GM12872 (cell line): Measurements from ENCODE around the gene RETREG1.

ENCODE experiments used
- TF ChIP-seq, protein P1 (sequence below): IDR thresholded peaks from 3 replicates; pipeline ENCODE4 v1.5.1; 2011; ENCODE audit warnings: low read depth, mild to moderate bottlenecking, low read length, moderate library complexity; ENCODE audit not compliant: insufficient read depth

Gene RETREG1

DNA sequence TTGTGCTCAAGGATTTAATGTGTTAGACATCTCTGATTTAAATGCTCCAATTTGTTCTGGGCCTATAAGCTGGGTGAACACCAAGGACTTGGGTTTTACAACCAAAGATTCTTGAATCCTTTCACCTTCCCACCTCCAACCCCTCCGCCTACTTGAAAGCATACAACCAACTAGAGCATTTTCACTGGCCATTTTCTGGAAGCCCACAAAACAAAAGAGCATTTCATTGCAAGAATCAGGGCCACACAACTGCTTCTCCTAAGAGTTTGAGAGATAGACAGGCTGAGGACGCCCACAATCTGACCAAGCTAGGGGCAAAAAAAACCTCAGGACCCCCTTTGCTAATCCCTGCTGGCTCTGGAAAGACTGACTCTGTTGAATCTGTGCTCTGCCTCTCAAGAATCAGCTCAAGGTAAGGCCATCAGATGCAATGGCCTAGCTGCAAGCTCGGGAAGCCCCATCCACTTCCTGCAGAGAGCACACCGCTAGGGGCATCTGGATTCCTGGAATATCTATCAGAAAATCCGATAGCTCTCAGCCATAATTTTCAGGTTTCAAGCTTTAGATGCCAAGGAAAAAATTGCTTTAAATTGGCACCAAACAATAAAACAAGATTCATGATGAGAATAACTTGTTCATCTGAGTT, 57.7 kb downstream of the RETREG1 start:
- TF ChIP-seq, protein P1, sequence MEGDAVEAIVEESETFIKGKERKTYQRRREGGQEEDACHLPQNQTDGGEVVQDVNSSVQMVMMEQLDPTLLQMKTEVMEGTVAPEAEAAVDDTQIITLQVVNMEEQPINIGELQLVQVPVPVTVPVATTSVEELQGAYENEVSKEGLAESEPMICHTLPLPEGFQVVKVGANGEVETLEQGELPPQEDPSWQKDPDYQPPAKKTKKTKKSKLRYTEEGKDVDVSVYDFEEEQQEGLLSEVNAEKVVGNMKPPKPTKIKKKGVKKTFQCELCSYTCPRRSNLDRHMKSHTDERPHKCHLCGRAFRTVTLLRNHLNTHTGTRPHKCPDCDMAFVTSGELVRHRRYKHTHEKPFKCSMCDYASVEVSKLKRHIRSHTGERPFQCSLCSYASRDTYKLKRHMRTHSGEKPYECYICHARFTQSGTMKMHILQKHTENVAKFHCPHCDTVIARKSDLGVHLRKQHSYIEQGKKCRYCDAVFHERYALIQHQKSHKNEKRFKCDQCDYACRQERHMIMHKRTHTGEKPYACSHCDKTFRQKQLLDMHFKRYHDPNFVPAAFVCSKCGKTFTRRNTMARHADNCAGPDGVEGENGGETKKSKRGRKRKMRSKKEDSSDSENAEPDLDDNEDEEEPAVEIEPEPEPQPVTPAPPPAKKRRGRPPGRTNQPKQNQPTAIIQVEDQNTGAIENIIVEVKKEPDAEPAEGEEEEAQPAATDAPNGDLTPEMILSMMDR, result no peak

DNA sequence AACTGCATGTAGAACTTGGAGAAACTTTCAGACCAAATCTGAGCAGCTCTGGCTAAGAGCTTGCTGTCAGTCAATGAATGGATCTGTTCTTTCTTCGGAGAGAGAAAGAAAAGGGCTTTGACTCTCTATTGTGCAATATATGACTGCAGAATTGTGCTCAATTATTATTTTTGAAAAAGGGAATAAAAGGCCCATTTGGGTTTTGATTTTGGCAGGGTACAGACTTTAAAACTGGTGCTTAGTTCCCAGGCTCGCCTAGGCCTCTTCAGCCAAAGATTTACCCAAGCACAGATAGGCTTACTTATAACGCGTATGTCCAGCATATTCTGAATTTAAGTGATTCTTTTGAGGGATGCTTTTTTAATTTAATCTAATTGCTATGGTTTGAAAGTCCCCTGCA, 59.3 kb downstream of the RETREG1 start:
- TF ChIP-seq, protein P1, result no peak

DNA sequence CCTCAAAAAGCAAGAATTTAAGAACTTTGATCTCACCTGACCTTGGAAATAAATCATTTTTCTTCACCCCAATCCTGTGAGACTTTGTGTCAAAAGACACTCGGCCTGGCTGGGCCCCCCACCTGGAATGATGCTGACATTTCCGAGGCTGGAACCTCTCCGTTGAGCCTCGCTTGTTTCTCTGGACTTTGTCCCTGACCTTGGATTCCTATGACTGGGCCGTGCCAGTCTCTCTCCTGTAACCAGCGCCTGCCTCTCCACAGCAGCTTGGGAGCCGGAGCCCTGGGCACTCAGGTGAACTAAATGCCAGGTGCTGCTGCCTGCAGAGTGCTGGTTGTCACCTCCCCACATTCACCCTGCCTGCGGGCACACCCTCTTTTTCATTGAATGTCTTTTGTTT, 62.7 kb downstream of the RETREG1 start:
- TF ChIP-seq, protein P1, result no peak

DNA sequence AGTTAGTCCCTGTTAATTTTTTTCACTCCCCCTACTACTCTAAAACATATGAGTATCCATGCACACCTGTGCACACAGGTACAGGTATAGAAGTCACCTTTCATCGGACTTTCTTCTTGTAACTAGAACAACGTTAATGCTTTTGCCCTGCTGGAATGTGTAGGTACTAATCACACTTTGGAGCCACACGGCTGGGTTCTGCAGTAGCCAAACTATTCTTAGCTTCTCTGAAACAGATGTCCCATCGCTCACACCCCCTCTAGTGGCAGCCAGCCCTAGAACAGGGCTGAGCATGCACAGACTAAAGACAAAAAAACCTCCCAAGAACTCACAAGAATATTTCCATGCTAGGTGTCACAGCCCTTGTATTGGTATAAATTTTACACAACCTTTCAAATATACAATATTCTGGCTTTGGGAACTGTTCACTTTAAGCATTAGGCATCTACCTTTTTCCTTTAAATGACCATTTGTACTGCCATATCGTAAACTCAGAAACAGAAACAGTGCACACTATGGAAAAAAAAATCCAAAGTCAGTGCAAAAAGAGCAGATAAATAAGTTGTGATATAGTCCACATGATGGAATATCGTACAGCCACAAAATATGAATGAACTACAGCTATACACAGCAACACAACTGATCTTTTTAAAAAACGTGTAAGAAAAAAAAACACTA, 64.0 kb downstream of the RETREG1 start:
- TF ChIP-seq, protein P1, result peak; percentile 88

DNA sequence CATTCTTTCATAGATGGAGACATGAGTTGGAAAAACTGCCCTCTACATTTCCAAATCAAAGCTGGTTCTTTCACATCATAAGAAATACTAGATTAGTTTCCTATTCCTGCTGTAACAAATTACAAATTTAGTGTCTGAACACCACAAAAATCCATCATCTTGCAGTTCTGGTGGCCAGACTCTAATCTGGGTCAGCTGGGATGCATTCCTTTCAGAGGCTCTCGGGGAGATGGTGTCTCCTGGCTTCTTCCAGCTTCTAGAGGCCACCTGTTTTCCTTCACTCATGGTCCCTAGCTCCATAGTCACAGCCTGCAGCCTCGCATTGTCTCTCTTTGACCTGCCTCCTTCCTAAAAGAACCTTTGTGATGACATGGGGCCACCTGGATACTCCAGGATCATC, 65.2 kb downstream of the RETREG1 start:
- TF ChIP-seq, protein P1, result no peak

DNA sequence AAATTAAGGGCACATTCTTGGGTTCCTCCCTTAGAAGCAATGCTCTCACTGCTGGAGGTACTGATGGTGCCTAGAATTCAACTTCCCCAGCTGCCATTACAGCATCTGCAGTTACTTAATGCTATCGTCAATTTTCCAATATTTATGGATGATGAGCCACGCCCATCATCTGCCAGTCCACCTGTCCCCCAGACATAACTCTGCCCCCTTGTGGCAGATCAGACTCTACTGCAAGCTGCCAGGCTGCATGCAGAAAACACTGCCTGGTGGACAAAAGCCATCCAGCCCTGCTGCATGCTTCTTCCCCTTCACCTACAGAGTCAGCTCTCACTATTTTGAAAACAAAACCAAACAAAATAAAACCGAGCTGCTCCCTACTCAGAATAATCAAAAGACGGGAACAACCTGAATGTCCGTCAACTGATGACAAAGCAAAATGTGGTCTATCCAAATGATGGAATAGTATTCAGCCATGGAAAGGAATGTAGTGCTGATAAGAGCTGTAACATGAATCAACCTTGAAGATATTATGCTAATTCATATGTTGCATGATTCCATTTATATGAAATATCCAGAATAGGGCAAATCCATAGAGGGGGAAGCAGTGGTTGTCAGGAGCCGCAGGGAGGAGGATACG, 66.4 kb downstream of the RETREG1 start:
- TF ChIP-seq, protein P1, result peak; percentile 92

DNA sequence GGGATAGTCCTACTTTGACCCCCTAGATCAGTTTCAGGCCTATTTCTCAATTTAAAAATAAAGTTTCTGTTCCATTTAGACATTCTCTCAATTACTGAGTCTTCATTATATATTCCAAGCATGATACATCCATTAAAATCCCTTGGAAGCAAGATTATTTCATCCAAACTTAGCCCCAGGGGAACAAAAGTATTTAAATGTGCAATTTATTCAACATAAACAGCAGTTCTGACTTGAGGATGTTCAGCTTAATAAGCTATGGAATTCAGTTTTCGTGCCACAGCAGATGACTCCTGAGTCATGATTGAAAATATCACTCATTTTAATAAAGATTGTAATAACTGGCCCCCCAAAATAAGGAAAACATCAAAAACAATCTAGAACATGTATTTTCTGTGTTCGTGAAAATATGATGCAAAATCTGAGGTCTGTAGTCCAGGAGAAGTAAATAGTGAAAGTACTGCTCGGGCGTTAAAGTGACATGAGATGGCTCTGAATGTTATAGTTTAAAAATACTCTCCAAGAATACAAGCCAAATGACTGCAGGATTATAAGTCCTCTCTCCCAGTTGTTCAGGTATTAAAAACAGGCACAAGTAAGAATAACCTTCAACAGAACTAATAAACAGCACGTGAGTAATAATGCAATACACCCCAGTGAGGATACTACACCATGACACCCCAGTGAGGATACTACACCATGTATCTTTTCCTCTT, 67.1 kb downstream of the RETREG1 start:
- TF ChIP-seq, protein P1, result no peak
